M059J (cell line): ENCODE data around the gene BRI3. TPM values are rescaled to one million over a fixed set of nuclear protein-coding genes. Genes with fewer than 3 reads are reported as not detected.

Source experiments
- DNase-seq: peaks from one replicate; pipeline ENCODE4 v3.0.0-alpha.2; 2012; ENCODE audit warnings: low read depth
- total RNA-seq: library from RNA; depleted of rRNA; stranded (reverse); fragments of >200 nt; shearing (Covaris generic); gene quantifications from 2 replicates; pipeline ENCODE4 v1.2.3, GENCODE V29; 2014

BRI3 gene
- total RNA-seq, 1 experiment from 2014 or later: 37.5 TPM

GRCh38 chr7:98286701-98287485 lies 5.4 kb downstream of the BRI3 start:
- DNase-seq: no peak

DNA sequence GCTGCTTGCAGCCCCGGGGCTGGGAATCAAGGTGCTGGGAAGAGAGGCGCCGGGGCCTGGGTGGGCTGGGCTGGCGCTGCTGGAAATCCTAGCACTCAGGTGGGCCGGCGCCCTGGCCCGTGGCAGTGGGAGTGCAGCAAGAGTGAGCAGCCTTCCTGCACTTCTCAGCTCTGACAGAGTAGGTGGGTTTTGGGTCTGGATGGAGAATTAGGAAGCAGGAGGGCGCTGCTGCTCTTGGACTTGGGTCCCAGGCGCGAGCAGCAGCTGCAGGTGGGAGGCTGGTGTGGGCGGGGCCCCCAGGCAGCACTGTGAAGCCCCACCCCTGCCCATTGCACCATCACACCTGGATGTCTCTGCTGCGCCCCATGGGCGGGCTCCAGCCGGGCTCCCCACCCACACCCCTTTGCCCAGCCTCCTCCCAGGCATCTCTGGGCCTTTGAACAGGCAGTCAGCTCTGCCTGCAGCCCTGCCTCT lies 6.0 kb downstream of the BRI3 start:
- no peak for DNase-seq

GRCh38 chr7:98288064-98288823 lies 6.8 kb downstream of the BRI3 start:
- DNase-seq: no peak

- DNase-seq: no peak
Observed at GRCh38 chr7:98289333-98289875, 7.9 kb downstream of the BRI3 start.

DNA sequence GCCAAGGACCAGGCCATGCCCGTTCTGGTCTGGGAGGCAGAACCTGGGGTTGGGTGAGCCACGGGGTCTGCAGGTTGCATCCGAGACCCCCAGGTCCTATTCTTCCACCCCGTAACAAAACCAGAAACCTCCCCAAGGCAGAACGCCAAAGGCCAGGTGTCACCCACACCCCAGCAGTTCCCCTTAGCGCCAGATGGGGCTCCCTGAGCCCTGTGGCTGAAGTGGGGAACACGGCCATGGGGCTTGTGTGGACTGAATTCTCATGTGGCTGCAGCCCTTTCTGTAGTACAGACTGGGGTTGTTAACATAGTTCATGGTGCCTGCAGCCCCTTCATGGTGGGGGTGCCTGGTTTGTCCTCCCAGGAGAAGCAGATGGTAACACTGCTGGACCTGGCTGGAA lies 10.2 kb downstream of the BRI3 start:
- no peak for DNase-seq

GRCh38 chr7:98293265-98293664 lies 11.8 kb downstream of the BRI3 start:
- DNase-seq: no peak

- no peak for DNase-seq
Observed at GRCh38 chr7:98293746-98294145, 12.3 kb downstream of the BRI3 start.

GRCh38 chr7:98294326-98294725 lies 12.8 kb downstream of the BRI3 start:
- no peak for DNase-seq

DNA sequence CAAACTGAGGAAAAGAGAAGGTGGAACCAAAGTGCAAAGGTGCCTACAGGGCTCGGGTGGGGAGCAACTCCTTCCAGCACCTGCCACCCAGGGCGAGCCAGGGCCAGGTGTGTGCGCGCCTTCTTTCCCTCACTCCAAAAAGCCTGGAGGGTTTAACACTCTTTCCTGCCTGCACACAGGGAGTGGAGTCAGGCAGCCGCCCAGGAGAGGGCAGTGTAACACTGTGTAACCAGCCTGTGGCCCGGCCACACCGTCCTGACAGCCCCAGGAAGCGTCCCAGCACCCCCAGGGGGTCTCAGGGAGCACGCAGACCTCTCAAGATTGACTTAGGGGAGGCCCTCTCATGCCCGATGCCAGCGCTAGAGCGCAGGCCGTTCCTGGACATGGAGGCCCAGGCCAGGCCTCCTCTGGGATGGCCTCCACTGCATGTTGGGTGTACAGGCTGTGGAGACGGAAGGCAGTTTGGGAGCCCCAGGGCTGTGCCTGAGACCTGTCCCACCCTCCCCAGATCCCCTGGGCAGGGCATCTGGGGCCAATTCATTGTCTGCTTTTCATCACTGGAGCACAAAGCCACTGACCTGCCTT lies 13.4 kb downstream of the BRI3 start:
- DNase-seq: peak; percentile 56

DNA sequence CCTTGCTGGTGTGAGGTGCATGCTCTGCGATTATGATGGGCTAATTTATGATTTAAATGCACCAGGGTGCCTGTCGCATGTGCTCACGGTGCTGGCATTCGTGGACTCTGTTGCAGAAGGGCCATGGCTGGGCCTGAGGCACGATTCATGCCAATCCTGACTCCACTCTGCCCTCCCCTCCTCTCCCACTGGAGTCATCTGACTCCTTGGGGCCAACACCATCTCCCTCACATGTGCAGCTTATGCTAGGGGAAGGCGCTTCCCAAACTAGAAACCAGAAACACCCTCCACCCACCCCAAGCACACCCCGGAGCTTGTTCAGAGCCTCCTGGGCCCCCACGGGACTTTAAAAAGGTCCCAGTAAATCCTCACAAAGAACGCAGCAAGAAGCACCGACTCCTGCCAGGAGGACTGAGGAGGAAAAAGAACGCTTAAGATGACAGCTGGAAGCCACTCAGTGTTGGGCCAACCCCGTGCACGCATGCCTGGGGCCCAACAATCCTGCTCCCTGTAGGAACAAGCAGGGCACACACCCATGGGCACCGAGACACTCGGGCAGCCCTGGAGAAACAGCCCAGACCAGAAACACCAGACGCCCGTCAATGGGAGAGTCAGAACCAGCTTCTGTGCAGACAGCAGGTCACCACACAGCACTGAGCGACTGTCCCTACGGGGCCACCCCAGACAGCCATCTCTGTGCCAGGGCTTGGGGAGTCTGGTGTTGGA lies 14.1 kb downstream of the BRI3 start:
- no peak for DNase-seq

- no peak for DNase-seq
Observed at GRCh38 chr7:98296833-98297232, 15.3 kb downstream of the BRI3 start.

DNA sequence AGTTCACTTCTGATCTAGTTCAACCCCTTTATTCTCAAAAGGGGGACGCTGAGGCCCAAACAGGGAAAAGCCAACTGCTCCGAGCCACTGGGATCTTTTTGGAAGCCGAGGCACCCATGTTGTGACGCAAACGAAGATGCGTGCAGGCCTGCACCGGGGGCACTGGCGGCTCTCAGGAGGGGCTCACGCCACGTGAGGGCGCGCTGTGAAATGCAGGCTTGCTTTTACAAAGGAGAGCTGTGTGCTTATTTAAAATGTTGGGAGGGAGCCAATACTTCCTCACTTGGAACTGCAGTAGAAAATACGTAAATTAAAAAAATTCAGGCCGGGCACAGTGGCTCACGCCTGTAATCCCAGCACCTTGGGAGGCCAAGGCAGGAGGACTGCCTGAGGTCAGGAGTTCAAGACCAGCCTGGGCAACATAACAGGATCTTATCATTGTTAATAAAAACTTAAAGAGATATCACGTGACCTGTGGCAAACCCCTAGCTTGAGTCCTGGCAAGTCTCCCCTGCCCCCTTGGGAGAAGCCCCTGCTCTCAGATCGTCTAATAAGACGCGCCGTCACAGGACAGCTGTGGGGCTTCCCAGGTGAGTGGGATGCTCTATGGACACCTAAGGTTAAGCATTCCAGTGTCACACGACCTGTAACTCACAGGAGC lies 16.3 kb downstream of the BRI3 start:
- no peak for DNase-seq

GRCh38 chr7:98300595-98301372 lies 19.3 kb downstream of the BRI3 start:
- DNase-seq: no peak

DNA sequence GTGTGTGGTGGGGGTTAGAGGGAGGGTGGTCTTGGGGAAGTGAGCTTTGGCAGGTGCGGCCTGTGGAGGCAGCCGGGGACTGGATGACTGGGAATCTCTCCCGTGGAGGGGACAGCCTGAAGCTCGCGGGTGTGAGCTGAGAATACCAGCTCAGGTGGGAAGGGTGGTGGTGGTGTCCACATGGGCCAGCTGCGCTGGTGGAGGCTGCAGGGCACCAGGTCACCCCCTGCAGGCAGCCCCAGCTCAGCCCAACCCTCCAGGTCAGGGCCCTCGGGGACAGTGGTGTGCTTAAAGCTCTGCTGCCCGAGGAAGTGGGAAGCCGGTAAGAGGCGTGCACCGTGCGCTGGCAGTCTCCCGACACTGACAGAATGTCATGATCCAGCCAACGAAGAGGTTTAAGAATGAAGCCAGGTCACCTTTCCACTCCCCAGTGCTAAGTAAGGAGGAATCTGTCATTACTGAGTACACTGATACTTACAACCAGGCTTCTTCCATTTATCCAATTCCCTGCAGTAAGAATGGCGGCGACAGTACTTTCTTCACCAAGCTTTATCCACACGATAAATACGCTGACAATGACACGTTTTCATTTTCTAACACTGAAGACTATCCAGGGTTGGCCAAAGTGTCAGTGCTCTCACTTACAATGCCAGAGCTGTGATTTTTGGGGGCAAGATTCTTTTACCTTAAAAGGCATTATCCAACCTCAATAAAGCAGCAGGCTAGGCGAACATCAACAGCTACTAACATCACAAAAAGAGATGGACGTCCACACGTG lies 20.4 kb downstream of the BRI3 start:
- no peak for DNase-seq

DNA sequence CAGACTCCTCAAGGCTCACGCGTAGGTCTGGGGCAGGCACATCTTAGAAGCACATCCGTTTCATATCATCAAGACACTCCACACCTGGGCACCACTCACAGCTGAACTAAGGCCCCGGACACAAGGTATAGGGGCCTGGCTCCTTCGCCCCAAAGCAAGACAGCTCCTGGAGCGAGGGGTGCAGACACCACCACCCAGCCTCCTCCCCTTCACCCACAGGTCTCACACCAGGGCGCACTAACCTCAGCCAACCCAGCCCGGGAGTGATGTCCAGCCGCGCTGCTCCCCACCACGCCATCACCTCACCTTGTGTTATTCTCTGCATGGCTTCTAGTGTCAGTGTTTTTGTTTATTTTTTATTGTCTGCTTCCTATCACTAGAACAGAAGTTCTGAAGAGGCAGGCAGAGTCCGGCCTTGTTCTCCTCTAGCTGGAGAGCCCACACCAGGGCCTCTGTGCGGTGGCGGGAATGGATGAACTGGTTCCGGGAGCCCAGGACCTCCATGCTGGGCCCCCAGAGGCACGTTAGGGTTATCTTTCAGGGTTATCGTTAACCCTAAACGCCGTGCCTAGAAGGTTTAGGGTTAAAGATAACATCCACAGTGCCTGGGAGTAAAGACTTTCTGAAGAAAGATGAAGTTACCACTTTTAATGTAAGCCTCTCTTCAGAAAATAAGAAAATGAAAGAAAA lies 21.8 kb downstream of the BRI3 start:
- no peak for DNase-seq

- no peak for DNase-seq
Observed at GRCh38 chr7:98303906-98304305, 22.4 kb downstream of the BRI3 start.

DNA sequence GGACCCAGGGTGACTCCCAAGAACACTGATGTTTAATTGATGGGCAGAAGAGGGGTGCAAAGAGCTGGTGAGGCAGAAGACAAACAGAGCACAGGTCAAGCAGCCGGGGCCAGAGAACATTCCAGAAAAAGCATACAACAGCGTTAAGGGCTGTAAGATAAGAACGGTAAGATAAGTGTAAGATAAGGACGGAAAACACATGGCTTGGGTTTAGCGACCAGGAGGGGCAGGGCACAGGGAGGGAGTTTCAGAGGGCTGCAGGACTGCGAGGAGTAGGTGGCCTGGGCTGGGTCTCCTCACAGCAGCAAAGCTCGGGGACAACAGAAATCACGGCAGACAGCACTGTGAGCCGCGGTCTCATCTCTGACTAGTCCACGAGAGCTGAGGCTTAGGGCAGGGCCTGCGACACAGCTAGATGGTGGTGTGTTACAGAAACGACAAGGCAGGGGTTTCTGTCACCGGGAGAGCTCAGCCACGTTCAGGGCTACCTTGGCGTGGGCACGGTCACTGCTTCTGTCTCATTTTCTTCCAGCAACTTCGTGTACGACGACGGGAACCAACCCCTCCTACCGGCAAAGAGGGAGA lies 24.6 kb downstream of the BRI3 start:
- no peak for DNase-seq

DNA sequence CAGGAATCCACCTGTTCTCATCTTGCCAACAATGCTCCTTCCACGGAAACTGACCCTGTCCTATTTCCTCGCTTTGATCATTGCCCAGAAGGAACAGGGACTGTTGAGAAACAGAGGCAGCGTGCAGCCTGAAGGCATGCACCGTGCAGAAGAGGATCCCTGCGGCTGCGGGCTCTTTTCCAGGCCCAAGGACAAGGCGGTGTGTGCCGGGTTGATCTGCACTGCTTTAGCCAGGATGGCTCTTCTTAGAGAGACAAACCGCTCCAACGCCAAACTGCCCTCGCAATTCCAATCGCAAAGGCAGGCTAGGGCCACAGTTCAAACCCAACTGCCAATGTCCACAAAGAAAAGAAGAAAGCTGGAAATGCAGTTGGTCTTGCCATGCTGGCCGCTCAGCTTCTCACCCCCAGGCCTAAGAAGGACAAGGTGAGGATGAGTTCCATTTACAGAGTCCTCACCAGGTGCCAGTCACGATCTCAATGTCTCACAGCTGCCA lies 26.5 kb downstream of the BRI3 start:
- DNase-seq: no peak
